VCaP (cell line): ENCODE data around the gene DOP1B.
A peak's percentile ranks its signal among the peaks of the same experiment; 100 is the strongest.

Experiments used
- H3K27ac ChIP-seq: fragments of 450-650 bp; 2 replicates; pipeline ENCODE4 v1.5.1; 2017
- CTCF ChIP-seq: fragments of 450-650 bp; conservative IDR thresholded peaks from 2 replicates; pipeline ENCODE4 v1.5.1; 2017; ENCODE audit warnings: mild to moderate bottlenecking, moderate library complexity

DOP1B gene

DNA sequence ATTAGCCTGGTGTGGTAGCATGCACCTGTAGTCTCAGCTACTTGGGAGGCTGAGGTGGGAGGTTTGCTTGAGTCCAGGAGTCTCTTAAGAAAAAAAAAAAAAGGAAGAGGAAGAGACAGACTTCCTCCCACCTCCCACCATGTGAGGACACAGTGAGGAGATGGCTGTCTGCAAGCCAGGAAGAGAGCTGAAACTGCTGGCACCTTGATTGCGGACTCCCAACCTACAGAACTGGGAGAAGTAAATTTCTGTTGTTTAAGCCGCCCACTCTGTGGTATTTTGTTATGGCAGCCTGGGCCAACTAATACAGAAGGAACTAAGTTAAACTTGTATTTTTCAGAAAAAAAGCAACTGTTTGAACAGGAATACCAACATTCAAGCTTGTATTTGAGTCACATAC lies 21.7 kb downstream of the DOP1B start:
- H3K27ac ChIP-seq = peak overlapping the region; percentile 1; the same call in 1 of the 2 replicates
- no peak for TF ChIP-seq CTCF

DNA sequence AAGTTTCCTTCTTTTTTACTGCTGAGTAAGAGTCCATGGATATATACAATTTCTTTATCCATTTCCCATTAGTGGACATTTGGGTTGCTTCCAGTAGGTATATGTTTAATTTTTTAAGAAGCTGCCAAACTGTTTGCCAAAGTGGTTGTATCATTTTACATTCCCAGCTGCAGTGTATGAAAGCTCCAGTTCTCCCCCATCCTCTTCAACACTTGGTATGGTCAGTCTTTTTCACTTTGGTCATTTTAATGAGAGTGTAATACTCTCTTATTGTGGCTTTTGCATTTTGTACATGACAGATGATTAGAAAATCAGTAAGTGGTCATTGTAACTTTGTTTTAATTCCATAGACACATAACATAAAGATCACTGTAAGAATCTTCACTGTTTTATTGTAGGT lies 22.5 kb downstream of the DOP1B start:
- H3K27ac ChIP-seq = peak overlapping the region; percentile 1; the same call in 1 of the 2 replicates
- no peak for TF ChIP-seq CTCF

- peak overlapping the region; percentile 100 for H3K27ac ChIP-seq
- no peak for TF ChIP-seq CTCF
Measured at GRCh38 chr21:36180963-36181362, 24.3 kb downstream of the DOP1B start.

DNA sequence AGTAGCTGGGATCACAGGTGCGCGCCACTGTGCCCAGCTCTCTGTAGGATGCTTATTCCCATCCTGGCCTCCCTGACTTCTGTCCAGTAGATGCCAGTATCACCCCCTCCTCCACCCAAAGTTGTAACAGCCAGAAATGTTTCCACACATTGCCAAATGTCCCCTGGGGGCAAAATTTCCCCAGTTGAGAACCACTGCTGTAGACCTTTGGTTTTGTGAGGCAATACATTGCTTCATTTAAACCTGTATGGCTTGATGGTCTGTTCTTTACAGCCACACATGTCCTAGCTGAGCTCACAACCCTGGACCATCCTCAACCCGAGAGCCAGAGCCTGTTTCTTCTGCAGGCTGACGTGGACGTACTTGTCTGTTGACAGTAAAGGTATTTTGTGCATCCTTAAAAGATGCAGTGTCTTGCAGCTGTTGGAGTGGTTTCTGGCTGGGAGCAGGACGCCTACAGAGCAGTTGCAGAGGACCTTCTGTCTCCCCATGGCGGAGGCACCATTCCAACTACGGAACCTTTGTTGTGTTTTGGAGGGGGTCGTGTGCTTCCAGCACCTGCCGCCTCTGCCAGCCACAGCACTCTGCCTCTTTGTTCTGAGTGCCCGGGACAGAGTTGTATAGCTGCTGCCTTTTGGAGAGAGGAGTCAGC lies 26.6 kb downstream of the DOP1B start:
- peak overlapping the region; percentile 100 for H3K27ac ChIP-seq

DNA sequence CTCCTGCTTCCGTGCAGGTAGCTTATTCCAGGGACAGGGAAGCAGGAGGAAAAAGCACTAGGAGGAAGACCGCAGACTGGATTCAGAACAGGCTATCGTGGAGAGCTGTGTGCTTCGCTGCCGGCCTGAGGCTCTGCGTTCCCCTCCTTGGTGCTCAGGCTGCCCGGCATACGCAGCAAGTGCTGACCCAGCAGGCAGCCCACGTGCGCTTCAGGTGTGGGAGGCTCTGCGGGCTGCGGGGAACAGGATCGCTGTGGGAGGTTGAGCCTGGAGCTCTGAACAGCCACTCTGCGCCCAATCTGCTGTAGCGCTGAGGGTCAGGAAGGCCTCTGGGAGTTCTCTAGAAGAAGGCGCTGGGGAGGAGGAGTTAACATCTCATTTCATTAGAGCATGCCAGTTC lies 27.9 kb downstream of the DOP1B start:
- H3K27ac ChIP-seq = peak overlapping the region; percentile 100
- TF ChIP-seq CTCF = no peak

More for the DNA sequence above, 26.6 kb downstream of the DOP1B start:
- no peak for TF ChIP-seq CTCF

DNA sequence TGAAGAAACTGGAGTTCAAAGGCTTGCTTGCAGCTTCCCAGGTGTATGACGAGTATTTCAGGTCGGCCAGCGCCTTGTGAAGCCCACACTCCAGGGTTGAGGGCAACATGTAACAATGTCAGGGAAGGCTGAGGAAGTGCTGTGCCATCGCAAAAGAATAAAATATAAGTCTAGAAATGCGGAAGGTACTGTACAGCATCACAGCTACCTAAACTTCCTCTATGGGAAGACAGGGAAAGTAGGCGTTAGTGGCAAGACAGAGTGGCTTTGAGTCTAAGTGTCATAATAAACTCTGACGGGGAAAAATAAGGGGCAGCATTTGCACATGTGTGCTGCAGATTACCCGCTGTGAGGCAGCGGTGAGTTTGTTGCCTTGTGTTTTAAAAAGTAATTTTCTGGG lies 28.9 kb downstream of the DOP1B start:
- H3K27ac ChIP-seq = peak overlapping the region; percentile 100
- no peak for TF ChIP-seq CTCF

- H3K27ac ChIP-seq = peak overlapping the region; percentile 100
- no peak for TF ChIP-seq CTCF
Measured at GRCh38 chr21:36186081-36186480, 29.5 kb downstream of the DOP1B start.
